Central memory CD8-positive, alpha-beta T cell (primary cell): Measurements from ENCODE around the gene NDP.

Experiments used
- ATAC-seq: fragments of 150-1000 bp; cut with Tn5 transposase; replicated peaks from 2 replicates; pipeline ENCODE4 v1.10.0; 2022; ENCODE audit warnings: mild to moderate bottlenecking, moderate FRiP score, moderate number of reproducible peaks; ENCODE audit not compliant: poor library complexity, severe bottlenecking; ENCODE audit errors: extremely low read depth
- DNase-seq, 2 donors: peaks; one replicate each; pipeline ENCODE4 v3.0.0; 2021; ENCODE audit warnings: low spot score in 2 of 2
- H3K27ac Mint-ChIP-seq: one replicate; pipeline ENCODE4 v1.8.0; 2022; ENCODE audit warnings: low read depth, mild to moderate bottlenecking, moderate library complexity, mixed read lengths
- H3K27me3 Mint-ChIP-seq: one replicate; pipeline ENCODE4 v1.8.0; 2022; ENCODE audit warnings: mixed read lengths
- H3K36me3 Mint-ChIP-seq: one replicate; pipeline ENCODE4 v1.8.0; 2022; ENCODE audit warnings: mild to moderate bottlenecking, moderate library complexity, mixed read lengths; ENCODE audit not compliant: insufficient read depth
- H3K4me1 Mint-ChIP-seq: one replicate; pipeline ENCODE4 v1.8.0; 2022; ENCODE audit warnings: mixed read lengths
- H3K4me3 Mint-ChIP-seq: one replicate; pipeline ENCODE4 v1.8.0; 2022; ENCODE audit warnings: mild to moderate bottlenecking, moderate library complexity, mixed read lengths
- H3K9me3 Mint-ChIP-seq: one replicate; pipeline ENCODE4 v1.8.0; 2022; ENCODE audit warnings: mixed read lengths

The NDP gene

DNA sequence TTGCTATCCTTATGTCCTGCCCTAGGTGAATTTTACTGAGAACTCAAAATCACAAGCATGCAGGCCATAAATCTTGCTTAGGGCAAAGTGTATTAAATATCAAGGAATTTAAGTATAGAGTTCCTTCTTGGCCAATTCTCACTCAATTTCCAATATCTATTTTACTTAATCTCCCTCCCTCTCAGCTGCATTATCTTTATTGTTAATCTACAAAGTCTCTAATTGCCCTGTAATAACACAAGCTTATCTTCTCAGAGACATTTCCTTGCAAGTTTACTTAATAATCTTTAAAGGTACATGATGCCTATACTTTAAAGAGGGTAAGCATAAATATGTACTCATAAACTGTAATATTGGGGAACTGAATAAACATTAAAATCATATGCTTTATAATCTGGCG is 64.0 kb downstream of the NDP start:
- no peak overlapping the region for H3K4me3 Mint-ChIP-seq
- H3K27ac Mint-ChIP-seq, result no peak overlapping the region
- DNase-seq (no peak), ATAC-seq (no peak)
- no peaks in the 10 kb centered on the region for H3K4me1 Mint-ChIP-seq
- H3K27me3 Mint-ChIP-seq, result no peaks in the 10 kb centered on the region
- H3K9me3 Mint-ChIP-seq, result no peaks in the 10 kb centered on the region
- H3K36me3 Mint-ChIP-seq, result no peaks in the 10 kb centered on the region

DNA sequence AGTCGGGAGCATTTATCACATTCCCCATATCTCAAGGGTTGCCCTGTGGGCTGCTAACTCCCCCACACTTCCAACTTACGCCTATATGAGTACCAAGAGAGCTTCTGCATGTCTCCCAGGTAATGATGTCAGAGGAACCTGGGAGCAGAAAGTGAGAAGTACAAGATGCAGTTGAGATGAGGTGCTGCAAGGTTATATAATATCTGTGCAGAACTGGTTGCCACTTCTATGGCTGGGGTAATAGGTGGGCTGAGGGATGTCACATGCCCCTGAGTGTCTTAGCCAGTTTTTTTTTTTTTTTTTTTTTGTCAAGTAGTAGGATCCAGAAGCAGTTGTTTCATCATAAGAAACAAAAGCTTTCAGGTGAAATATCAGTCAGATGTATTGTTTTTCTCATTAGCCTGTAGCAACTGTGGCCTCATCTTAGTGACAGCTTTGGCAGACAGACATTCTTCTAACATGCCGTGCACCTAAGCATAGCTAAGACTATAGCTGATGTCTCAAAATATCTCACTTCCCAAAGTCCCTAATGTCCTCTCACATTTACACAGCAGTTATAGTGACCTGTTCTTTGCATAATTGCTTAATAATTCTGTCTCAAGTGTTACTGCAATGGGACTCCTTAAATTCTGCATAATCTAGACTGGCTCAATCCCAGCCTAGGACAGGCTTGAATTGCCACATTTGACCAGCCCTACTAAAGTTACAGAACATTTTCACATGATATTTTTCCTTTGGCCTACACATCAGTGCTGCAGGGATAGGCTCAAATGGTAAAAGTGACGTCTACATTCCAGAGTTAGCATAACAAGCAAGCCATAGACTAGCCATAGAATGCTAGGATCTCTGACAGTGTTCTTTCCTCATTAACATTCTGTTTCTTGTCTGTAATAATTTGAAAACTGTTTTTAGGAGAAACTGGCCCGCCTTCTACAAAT is 73.0 kb downstream of the NDP start:
- Mint-ChIP-seq H3K9me3 (no peaks in the 10 kb centered on the region), H3K4me3 (no peak overlapping the region), H3K4me1 (no peaks in the 10 kb centered on the region), H3K36me3 (no peaks in the 10 kb centered on the region), H3K27me3 (no peaks in the 10 kb centered on the region), H3K27ac (no peak overlapping the region)
- no peak for DNase-seq
- no peak for ATAC-seq
